ENCODE measurements around the gene POR. TPM values are rescaled to one million over a fixed set of nuclear protein-coding genes. Genes with fewer than 3 reads are reported as not detected.

POR gene
- total and polyA plus RNA-seq, 2 experiments from 2014 or later: 87.9 to 97.9 TPM

DNA sequence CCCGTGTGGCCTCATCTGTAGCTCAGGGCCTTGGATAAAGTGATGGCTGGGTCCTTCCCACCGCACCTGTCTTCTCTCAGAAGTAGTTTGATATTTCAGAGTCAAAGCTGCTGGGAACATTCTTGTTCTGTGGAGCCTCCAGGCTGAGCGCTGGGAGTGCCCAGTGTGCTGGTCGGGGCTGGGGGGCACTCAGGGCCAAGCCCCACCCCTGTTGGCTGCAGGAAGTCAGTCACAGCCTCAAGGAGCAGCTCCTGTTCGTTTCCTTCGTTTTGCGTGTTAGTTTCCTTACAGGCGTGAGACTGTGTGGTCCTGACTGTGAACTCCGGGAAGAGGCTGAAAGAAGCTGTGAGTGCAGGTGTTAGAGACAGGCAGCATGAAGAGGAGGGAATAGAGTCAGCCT, 33.2 kb downstream of the POR start:
- no peaks in the 10 kb centered on the region for H3K9me3 ChIP-seq (ENCODE audit: low read depth)
- H3K4me3 ChIP-seq: no peak overlapping the region
- no peaks in the 10 kb centered on the region for H3K27me3 ChIP-seq
- TF ChIP-seq, protein P1, sequence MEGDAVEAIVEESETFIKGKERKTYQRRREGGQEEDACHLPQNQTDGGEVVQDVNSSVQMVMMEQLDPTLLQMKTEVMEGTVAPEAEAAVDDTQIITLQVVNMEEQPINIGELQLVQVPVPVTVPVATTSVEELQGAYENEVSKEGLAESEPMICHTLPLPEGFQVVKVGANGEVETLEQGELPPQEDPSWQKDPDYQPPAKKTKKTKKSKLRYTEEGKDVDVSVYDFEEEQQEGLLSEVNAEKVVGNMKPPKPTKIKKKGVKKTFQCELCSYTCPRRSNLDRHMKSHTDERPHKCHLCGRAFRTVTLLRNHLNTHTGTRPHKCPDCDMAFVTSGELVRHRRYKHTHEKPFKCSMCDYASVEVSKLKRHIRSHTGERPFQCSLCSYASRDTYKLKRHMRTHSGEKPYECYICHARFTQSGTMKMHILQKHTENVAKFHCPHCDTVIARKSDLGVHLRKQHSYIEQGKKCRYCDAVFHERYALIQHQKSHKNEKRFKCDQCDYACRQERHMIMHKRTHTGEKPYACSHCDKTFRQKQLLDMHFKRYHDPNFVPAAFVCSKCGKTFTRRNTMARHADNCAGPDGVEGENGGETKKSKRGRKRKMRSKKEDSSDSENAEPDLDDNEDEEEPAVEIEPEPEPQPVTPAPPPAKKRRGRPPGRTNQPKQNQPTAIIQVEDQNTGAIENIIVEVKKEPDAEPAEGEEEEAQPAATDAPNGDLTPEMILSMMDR (IDR thresholded peaks at IDR 0.05; ENCODE audit: low read depth, low read length): no peak
- H3K4me1 ChIP-seq (ENCODE audit: low read depth): peaks cover 23% of the 10 kb centered on the region
- H3K36me3 ChIP-seq: no peaks in the 10 kb centered on the region
- H3K27ac ChIP-seq: peak overlapping the region; percentile 31
- no peak for DNase-seq (ENCODE audit: low read depth in 1 of 2, low spot score in 1 of 2)

DNA sequence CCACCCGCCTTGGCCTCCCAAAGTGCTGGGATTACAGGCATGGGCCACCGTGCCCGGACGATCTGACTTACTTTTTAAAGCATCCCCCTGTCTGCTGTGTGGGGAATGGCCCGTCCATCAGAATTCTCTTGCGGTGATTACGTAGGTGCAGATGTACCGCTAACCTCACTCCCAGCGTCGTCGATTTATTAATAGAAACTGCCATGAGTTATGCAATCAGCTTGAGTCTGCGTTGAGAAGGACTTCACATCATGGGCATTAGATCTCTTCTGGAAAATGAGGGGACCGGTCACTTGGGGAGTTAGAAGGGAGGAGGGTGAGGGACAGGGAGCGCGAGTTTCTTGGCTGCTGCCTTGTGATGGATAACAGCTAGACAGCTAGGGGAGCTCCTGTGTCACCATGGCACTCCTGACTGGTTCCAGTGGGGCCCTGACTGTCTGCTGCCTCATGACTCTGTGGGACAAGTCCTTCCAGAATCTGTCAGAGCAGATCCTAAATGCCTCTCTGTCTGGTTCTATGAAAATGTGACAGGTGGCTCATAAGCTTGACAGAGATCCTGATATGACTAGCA, 35.2 kb downstream of the POR start:
- no peak overlapping the region for H3K4me3 ChIP-seq
- no peaks in the 10 kb centered on the region for H3K9me3 ChIP-seq (ENCODE audit: low read depth)
- TF ChIP-seq, protein P1 (IDR thresholded peaks at IDR 0.05; ENCODE audit: low read depth, low read length): no peak
- DNase-seq (ENCODE audit: low read depth in 1 of 2, low spot score in 1 of 2): peak in 1 of 2 donors; percentile 33
- H3K27ac ChIP-seq: peak overlapping the region; percentile 20
- H3K36me3 ChIP-seq: peaks cover 11% of the 10 kb centered on the region
- peaks cover 17% of the 10 kb centered on the region for H3K4me1 ChIP-seq (ENCODE audit: low read depth)
- H3K27me3 ChIP-seq: no peaks in the 10 kb centered on the region

DNA sequence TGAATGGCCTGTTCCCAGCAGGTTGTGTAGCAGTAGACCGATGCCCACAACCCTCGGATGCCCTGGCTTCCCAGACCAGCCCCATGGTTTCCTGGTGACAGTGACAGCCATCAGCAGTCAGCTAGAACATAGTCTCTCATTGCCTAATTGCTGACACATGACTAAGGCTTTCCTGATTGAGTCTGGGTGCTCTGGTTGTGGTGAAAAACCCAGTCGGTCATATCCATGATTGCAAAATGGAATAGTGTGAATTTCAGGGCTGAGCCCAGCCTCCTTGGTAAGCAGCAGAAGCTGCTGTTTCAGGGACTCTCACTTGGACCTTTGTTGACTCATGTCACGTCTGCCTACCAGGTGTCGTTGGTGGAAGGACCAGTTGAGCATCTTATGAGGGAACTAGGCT, 36.6 kb downstream of the POR start:
- no peak overlapping the region for H3K27ac ChIP-seq
- TF ChIP-seq, protein P1 (IDR thresholded peaks at IDR 0.05; ENCODE audit: low read depth, low read length): no peak

DNA sequence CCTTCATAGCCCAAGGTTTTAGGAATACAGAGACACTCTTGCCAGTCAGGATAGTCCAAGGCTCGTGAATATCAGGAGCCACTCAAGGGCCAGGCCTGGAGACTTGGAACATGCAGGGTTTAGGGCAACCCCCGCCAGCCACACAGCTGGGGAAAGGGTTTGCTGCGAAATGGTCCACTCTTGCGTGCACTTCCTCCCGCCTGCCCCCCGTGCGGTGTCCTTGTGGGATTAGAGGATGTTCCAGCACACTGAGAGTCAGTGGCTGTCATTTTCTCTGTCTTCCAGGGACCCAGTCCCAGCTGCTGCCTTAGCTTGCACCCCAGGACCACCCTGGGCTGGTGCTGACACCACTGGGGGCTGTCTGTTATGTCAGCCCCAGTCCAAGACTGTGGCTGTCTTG, 38.5 kb downstream of the POR start:
- TF ChIP-seq, protein P1 (IDR thresholded peaks at IDR 0.05; ENCODE audit: low read depth, low read length): no peak
- Histone ChIP-seq H3K36me3 (peaks cover 14% of the 10 kb centered on the region), H3K4me3 (no peak overlapping the region), H3K27me3 (no peaks in the 10 kb centered on the region), H3K4me1 (ENCODE audit: low read depth) (peaks cover 15% of the 10 kb centered on the region), H3K27ac (no peak overlapping the region), H3K9me3 (ENCODE audit: low read depth) (no peaks in the 10 kb centered on the region)
- no peak for DNase-seq (ENCODE audit: low read depth in 1 of 2, low spot score in 1 of 2)

More for the DNA sequence above, 36.6 kb downstream of the POR start:
- DNase-seq (ENCODE audit: low read depth in 1 of 2, low spot score in 1 of 2): peak in 1 of 2 donors; percentile 89
- H3K36me3 ChIP-seq: peaks cover 14% of the 10 kb centered on the region
- H3K27me3 ChIP-seq: no peaks in the 10 kb centered on the region
- no peaks in the 10 kb centered on the region for H3K9me3 ChIP-seq (ENCODE audit: low read depth)
- H3K4me1 ChIP-seq (ENCODE audit: low read depth): peaks cover 8% of the 10 kb centered on the region
- H3K4me3 ChIP-seq: no peak overlapping the region

DNA sequence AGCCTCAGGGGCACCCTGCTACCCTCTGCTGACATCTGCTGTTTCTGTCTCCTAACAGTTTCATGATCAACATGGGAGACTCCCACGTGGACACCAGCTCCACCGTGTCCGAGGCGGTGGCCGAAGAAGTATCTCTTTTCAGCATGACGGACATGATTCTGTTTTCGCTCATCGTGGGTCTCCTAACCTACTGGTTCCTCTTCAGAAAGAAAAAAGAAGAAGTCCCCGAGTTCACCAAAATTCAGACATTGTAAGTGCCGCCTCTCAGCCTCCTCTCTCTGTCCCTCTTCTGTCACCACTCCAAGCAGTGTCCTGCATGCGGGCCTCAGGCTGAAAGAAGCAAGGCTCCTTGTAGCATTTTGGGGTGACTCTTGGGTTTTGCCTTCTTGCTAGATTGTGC, 39.0 kb downstream of the POR start:
- DNase-seq (ENCODE audit: low read depth in 1 of 2, low spot score in 1 of 2): no peak
- peaks cover 15% of the 10 kb centered on the region for H3K4me1 ChIP-seq (ENCODE audit: low read depth)
- no peaks in the 10 kb centered on the region for H3K27me3 ChIP-seq
- TF ChIP-seq, protein P1 (IDR thresholded peaks at IDR 0.05; ENCODE audit: low read depth, low read length): no peak
- H3K36me3 ChIP-seq: peaks cover 14% of the 10 kb centered on the region
- H3K9me3 ChIP-seq (ENCODE audit: low read depth): no peaks in the 10 kb centered on the region
- H3K27ac ChIP-seq: no peak overlapping the region
- no peak overlapping the region for H3K4me3 ChIP-seq
